ENCODE data around the gene ITPR1.

ITPR1 gene

DNA sequence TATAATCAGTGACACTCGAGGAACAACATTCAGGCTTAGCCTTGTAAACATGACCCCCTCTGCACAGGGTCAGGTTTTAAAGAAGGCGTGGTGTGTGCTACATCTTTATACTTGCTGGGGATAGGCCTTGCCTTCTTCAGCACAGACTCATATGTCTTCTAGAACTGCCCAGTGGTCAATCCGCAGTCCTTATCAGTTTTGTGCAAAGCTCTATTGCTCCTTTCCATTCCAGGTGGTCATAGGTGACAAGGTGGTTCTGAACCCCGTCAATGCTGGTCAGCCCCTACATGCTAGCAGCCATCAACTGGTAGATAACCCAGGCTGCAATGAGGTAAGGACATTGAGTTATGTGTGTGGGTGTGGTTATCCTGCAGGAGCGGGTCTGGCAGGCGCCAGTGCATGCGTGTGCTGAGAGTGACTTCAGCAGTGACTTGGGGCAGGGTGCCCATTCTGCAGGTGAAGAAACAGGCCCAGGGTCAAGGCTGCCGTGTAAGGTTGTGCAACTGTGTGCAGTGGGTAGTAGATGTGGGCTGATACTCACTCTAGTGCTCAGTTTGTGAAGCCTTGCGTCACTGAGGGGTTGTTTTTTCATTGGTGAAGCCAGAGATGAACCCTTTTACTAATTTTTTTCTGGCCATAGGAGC lies 150.9 kb downstream of the ITPR1 start:
- DNase-seq (ENCODE audit: low read depth) = no peak

DNA sequence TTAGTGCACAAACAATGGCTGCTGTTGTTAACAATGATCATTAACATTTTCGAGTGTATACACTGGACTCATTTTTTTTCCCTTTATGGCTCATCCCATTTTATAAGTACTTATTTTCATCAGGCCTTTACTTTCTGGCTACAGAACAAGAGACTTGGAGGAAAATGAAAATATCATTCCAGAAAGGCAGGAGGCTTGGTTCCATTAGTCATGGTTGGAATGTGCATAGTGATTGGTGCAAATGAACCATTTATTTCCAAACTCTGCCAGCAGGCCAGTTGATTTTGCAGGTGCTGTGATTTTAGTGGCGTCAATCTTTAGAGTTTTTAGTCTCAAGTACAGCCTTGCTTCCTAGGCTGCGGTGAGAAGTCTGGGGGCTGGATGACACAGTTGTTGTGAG lies 151.8 kb downstream of the ITPR1 start:
- no peak for DNase-seq (ENCODE audit: low read depth)

DNA sequence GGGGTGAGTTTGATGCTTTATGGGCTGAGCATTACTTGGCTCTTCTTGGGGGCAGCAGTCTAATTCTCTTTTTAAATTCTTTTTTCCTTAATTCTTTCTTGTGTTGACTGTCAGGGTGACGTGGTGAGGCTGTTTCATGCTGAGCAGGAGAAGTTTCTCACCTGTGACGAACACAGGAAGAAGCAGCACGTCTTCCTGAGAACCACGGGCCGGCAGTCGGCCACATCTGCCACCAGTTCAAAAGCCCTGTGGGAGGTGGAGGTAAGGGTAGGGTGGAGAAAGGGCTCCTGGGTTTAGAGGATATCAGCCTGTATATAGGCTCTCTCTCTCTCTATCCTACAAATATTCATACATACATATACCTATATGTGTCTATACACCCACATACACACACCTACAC lies 152.3 kb downstream of the ITPR1 start:
- DNase-seq (ENCODE audit: low read depth) = no peak

DNA sequence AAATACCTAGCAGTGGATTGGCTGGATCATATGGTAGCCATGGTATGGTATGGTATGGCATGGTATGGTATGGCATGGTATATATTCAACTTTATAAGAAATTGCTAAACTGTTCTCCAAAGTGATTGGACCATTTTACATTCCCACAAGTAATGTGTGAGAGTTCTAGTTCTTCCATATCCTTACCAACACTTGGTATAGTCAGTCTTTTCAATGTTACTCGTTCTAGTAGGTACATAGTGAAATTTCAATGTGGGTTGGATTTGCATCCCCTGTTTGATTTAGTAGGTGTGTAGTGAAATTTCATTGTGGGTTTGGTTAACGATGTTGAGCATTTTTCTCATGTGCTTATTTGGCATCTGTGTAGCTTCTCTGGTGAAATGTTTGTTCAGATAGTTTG lies 154.3 kb downstream of the ITPR1 start:
- DNase-seq (ENCODE audit: low read depth) = no peak

DNA sequence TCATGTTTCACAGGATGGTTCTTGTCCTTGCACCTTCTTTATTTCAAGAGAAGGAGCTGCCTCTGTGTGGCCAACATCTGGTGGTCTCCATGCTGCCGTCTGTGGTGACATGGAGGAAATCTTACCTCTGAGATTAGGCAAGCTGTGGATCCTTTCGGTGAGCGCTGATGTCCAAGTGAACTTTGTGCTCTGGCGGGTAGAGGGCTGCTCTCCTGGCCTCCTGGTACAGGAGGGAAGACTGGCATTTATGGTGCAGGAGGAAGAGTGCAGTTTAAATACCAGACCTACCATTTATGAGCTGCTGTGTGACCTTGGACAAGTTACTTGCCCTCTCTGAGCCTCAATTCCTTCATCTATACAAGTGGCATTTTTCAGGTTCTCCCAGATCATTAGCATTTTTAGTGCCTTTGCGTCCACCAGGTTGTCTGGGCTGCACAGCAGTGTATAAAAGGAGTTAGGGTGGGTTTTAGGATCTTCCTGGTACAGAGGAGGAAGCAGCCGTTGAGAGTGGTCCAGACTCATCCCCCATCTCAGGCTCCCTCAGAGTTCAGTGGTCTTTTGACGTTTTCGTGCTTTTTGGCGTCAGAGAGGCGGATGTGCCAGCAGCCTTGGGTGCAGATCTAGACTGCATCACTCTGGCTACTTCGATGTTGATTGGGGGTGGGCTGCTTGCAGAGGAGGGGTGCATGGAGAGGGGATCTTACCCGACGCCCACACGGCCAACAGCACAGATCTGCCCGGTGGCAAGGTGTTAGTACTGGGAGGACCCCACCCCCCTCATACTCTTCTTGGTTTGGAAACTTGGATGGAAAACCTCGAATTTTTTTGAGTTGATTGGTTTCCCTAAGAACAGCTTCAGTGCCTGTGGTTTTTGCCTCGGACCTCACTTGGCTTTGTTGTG lies 162.2 kb downstream of the ITPR1 start:
- DNase-seq (ENCODE audit: low read depth) = no peak

DNA sequence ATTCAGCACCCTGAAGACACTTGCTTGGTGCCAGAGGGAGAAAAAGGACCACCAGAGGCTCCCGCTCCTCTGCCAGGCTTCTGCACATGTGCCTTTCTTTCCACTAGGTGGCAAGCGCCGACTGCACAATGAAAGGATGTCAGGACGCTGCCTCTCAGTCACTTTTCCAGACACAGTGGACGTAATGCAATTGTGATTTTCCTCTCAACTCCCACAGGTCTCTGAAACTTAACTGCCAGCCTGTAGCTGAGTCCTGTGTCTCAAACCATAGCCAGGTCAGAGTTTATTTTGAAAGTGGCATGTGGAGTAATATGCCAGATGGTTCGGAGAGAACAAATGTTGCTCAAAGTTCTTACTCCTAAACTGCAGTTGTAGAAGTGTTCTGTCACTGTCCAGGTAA lies 162.9 kb downstream of the ITPR1 start:
- peak; percentile 9 for DNase-seq (ENCODE audit: low read depth)

DNA sequence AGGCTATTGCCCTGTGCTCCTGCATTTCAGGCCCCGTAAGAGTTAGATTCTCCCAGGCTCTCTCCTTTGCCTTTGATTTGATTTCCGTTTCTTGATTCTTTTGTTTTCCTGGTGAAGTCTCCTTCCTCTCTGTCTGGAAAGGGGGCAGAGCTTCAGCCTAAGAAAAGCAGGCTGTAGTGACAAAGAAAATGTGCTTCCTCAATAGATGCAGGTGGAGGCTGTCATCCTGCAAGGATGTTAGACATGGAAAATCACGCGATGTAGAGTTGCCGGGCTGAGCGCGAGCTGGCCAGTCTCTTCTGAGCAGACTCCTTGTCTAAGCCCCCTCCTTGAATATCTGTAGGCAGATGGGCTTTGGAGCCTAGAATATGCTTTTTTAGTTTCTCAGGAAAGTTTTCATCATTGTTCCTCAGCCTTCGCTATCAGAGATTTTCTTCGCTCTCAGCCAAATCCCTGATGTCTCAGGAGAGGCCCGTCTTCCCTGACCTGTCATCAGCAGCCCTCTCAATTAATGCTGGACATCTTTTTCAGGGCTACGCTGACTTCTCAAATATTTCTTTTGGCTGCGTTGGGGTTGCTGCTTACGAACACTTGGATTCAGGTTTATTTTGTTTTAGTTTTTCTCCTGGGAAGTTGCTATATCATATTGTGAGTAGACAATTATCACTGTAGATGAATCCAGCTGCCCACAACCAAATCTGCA lies 163.6 kb downstream of the ITPR1 start:
- no peak for DNase-seq (ENCODE audit: low read depth)

DNA sequence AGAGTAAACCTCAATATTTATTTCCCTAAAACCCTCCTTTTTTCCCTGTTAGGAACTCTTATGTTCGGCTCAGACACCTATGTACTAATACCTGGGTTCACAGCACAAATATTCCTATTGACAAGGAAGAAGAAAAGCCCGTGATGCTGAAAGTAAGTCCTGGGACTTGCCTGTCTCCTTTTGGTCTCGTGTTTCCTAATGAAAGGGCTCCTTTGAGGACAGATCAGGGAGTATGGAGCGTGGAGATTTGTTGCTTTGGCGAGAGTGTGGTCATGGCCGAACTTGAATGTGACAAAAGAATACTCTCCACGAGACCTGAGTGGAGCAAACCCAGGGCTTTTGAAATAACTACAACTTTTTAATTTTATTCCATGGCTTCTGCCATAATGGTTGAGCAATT lies 167.8 kb downstream of the ITPR1 start:
- DNase-seq (ENCODE audit: low read depth) = no peak

DNA sequence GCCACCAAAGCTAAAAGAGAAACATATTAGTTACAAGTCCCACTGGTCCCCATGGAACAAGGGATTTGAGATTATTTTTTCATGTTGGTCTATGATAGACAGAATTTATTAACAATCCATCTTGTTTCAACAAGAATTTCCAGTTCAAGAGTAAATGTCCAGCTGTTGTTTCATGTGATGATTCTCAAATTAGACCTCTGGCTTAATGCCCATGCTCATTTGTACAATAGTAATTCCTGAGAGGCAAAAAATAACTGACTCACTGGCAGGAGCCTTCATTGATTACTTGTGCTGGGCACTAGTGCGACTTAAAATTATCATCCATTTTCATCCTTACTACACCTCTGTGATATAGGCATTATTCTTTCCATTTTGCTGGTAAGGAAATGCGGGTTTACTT lies 171.3 kb downstream of the ITPR1 start:
- DNase-seq (ENCODE audit: low read depth) = no peak

DNA sequence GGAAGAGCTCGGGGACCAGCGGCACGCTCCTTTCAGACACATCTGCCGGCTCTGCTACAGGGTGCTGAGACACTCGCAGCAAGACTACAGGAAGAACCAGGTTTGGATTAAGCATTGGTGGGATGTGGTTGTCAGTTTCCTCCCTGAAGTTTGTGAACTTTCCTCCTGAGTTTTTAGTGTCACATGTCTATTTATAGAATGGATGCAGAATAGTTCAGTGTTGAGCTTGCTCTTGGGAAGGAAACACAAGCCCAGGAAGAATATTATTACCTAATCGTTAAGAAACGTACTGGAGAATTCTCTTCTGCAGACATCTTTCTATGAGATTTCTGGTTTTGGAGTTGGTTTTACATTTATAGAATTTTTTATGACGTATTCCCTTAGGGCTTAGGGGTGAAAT lies 172.0 kb downstream of the ITPR1 start:
- no peak for DNase-seq (ENCODE audit: low read depth)

DNA sequence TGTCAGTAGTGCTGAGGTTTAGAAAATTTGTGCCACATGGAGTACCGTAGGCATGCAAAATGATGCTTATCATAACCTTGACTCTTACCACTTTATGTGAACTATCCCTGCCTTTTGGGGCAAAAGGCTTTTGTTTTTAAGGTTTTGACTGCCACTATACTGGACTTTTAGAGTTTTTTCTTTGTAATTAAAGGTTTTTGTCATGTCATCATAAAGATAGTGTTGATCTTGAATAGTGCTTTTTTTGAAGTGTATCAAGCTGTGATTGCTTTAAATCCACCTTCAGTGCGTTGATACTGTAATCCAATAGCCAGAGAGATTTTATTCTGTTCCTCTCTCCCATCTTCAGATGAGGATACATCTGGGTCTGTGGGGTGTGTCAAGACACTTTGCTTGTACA lies 172.9 kb downstream of the ITPR1 start:
- DNase-seq (ENCODE audit: low read depth) = no peak

DNA sequence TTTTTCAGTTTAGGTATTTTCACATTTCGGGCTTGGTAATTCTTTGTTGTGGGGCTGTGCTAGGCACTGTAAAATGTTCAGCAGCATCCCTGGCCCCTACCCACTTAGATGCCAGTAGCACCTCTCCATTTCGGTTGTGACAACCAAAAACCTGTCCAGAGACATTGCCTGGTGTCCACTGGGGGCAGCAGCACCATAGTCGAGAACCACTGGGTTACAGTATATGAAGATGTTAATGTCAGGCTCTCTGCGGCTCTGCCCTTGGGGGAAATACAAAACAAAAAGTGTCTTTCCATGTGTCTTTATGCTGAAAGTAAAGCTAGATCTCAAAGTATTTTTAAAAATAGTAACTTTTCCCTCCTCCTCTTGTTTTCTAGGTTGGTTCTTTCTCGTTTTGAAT lies 177.2 kb downstream of the ITPR1 start:
- no peak for DNase-seq (ENCODE audit: low read depth)

DNA sequence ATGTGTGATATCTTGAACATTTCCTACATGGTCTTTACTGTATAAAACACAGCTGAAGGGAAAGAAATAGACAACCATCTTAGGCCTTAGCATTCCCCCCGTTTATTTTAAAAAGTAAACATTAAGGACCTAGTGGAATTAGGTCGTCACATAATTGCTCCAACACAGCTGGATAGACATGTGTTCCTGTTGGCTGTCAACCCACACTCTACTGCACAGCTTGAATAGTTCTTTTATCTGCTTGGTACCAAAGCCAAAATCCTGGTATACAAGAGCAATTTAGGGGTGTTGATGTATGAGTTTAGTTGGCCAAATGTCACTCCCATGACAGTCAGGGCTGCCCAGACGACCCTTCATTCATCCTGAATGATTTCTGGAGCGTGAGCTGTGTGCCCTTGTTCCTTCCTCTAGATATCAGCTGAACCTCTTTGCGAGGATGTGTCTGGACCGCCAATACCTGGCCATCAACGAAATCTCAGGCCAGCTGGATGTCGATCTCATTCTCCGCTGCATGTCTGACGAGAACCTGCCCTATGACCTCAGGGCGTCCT lies 179.7 kb downstream of the ITPR1 start:
- no peak for DNase-seq (ENCODE audit: low read depth)

DNA sequence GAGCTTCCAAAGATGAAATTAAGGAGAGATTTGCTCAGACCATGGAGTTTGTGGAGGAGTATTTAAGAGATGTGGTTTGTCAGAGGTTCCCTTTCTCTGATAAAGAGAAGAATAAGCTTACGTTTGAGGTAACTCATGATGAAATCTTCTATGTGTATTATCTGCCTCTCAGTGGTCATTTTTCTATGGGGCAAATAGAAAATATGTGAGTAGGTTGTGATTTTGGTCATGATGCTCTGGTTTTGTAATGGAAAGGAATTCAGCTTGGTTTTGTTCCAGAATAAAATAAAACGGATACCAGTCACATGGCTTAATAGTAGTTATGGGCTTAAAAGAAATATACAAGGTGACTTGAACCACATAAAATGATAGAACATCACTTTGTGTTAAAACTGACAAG lies 181.1 kb downstream of the ITPR1 start:
- no peak for DNase-seq (ENCODE audit: low read depth)

DNA sequence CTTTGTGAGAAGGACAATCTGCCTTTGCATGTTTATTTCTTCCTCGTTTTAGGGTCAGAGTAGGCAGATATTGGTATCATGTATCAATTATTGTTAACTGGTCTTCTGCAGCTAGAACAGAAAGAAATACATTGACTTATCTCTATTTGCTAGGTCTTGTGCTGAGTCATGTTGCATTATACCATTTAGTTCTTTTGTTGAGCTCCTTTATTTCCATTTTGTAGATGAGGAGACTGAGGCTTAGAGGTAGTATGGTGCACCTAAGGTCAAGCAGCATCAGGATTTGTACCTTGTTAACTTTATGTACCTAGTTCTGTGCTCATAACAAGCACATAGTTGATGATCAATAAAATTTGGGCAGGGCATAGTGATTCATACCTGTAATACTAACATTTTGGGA lies 182.6 kb downstream of the ITPR1 start:
- DNase-seq (ENCODE audit: low read depth) = no peak

DNA sequence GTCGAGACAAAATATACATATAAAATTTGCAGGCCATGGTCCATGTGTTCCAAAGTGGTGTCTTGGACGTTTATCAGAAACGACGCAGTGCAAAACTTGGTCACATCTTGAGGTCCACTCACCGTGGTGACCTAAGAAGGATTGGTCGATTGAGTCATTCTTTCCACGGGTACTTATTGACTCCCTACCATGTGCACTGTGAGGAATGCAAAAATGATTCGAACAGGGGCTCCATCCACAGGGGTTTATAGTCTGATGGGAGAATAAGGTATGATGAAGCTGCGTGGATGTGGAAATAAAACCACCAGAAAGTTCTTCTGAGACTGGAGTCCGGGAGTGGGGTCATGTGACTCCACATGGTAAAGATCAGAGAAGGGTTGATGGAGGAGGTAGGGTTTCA lies 185.2 kb downstream of the ITPR1 start:
- no peak for DNase-seq (ENCODE audit: low read depth)

DNA sequence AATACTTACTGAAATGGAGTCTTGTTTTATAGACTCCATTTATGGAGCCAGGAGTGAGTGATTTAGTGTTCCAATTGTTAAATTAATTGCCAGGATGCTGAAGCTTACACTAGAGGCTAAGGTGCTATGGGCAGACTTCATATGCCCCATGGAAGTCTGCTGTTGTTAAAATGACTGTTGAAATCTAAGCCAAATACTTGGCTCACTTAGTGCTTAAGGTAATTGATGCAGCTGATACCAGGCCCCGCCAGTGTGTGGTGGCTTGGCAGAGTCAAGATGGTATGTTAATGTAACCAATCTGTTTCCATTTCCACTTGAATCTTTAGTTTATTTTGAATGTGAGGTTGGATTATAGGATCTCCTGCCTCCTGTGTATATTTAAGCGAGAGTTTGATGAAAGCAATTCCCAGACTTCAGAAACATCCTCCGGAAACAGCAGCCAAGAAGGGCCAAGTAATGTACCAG lies 187.1 kb downstream of the ITPR1 start:
- no peak for DNase-seq (ENCODE audit: low read depth)

DNA sequence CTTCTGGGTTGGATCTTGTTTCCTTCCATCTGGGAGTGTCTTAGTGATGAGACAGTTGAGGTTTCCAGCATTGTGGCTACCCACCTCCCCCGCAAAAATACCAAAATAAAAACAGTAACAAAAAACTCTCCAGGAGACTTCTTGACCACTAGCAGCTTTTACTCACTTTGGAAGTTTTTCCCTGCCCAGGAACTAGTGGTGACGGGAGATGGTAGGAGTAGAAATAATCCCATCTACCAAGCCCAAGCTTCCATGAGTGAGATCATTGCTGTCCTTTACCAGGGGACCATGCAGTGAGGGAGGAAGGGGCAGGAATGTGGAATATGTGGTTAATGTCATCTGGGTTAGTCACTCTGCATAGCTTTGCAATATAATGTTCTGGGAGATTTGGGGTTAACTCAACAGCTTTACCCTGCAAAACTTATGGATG lies 187.7 kb downstream of the ITPR1 start:
- peak; percentile 33 for DNase-seq (ENCODE audit: low read depth)

DNA sequence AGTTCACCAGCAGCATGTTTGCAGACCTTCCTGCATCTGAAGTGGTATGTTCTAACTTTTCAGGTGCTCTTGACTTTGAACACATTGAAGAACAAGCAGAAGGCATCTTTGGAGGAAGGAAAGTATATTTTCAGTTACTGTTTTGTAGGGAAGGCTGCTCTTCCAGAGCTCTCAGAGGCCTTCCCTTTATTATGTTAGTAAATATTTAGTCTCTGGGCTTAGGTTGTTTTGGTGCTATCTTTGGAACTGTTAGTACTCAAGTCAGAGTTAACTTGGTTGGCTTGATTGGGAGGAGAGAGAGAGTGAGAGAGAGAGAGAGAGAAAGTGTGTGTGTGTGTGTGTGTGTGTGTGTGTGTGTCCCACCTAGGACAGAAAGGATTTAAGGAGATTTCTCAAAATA lies 188.2 kb downstream of the ITPR1 start:
- DNase-seq (ENCODE audit: low read depth) = no peak

DNA sequence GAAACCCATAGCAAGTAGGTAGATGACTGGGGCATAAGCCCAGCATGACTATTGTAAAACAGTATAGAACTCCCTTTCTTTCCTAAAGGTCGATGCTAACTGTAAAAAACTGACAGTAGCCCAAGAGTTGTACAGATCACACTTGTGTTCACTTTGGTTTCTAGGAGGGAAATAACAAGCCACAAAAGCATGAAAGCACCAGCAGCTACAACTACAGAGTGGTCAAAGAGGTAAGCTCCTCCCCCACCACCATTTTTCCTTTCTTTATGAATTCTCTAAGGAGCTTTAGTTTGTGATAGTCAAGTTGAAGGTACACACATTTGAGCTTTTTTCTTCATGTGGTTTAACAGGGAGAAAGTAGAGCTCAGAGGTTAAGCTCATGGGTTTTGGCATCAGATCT lies 191.0 kb downstream of the ITPR1 start:
- no peak for DNase-seq (ENCODE audit: low read depth)

DNA sequence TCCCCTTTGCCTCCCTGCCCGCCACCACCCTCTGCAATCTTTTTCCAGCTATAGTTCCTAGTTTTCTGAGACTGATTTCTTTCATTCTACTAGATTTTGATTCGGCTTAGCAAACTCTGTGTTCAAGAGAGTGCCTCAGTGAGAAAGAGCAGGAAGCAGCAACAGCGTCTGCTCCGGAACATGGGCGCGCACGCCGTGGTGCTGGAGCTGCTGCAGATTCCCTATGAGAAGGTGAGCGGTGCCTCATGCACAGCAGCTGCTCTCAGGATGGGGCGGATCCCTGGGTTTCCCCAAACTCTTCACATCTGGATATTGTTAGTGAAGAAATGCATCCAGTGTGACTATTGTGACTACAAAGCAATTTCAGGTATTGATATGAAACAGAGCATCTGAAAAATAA lies 191.8 kb downstream of the ITPR1 start:
- no peak for DNase-seq (ENCODE audit: low read depth)

DNA sequence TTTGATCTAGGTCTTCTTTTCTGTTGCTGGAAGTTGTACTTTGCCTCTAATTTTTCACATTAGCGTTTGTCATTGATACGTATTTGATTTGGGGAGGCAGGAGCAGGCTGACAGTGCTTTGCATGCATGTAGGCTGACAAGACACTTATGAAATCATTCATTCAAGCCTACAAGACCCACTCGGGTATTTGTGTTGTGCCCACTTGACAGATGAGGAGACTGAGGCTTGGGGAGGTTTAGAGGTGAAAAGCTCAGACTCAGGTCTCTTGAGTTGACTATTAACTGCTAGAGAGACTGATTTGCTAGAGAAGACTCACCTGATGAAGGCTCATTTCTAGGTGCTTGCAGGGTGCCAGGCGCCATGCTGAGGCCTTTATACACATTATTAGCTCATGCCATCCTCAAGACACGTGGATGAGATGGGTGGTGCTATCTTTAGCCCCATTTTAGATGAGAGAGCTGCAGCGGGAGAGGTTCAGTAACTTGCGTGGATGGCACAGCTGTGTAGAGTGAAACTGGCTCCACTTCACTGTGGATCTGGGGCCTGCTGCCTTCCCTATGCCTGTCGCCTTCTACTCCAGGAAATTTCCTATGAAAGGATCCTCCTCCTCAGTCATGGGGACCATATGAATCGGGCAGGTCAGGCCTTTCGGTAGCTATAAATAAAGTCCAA lies 192.7 kb downstream of the ITPR1 start:
- no peak for DNase-seq (ENCODE audit: low read depth)

All from HS-27A (cell line).